ENCODE data around the gene TBC1D17.
A peak's percentile ranks its signal among the peaks of the same experiment; 100 is the strongest.

The TBC1D17 gene

GRCh38 chr19:49848938-49849337, 28.6 kb upstream of the TBC1D17 start:
- DNase-seq (ENCODE audit: low read depth), result no peak

GRCh38 chr19:49849433-49850220, 27.9 kb upstream of the TBC1D17 start:
- DNase-seq (ENCODE audit: low read depth), result no peak

GRCh38 chr19:49850221-49850486, 27.3 kb upstream of the TBC1D17 start:
- no peak for DNase-seq (ENCODE audit: low read depth)

DNA sequence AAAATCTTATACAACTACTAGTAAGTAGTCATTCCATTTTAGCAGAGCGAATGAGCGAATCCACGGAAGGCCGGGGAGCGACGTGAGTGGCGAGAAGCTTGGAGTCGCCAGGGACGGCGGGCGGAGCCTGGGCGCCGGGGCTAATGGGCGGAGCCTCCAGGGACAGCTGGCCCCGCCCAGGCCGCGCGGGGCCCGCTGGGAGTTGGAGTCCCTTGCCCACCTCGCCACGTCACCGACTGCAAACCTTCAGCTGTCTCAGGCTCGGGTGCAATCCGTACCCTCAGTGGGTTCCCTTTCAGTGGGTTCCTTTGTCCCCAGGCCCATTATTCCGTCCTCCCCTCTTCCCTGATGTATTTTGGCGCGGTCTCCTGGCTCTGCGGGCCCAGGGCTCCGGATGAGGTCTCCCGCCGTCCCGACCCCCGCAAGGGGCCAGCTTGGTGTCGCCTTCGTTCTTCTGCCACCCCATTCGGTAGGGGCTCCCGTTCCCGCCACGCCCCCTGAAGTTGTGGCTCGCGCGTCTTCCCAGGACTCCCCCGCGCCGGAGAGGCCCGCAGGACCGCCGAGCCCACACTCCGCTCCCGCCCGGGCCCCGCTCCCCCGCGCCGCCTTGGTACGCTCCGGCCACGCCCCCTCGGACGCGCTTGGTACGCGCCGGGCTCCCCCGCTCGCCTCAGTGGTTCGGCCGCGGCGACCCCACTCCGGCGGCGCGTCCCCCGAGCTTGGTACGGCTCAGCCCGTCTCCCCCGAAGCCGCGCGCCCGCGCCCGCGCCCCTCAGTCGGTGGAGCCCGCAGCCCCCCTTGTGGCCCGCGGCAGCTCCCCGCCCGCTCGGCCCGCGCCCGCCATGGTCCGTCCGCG, 26.8 kb upstream of the TBC1D17 start, which contains the start of gene PTOV1:
Gene PTOV1 (plus strand): TSS at position 673 of the 856 bp plus-strand sequence.
- peak; percentile 78 for DNase-seq (ENCODE audit: low read depth)

GRCh38 chr19:49851456-49852259, 25.8 kb upstream of the TBC1D17 start:
- no peak for DNase-seq (ENCODE audit: low read depth)

GRCh38 chr19:49852631-49853126, 24.8 kb upstream of the TBC1D17 start:
- no peak for DNase-seq (ENCODE audit: low read depth)

- DNase-seq (ENCODE audit: low read depth), result no peak
Measured at GRCh38 chr19:49853852-49854377, 23.6 kb upstream of the TBC1D17 start.

DNA sequence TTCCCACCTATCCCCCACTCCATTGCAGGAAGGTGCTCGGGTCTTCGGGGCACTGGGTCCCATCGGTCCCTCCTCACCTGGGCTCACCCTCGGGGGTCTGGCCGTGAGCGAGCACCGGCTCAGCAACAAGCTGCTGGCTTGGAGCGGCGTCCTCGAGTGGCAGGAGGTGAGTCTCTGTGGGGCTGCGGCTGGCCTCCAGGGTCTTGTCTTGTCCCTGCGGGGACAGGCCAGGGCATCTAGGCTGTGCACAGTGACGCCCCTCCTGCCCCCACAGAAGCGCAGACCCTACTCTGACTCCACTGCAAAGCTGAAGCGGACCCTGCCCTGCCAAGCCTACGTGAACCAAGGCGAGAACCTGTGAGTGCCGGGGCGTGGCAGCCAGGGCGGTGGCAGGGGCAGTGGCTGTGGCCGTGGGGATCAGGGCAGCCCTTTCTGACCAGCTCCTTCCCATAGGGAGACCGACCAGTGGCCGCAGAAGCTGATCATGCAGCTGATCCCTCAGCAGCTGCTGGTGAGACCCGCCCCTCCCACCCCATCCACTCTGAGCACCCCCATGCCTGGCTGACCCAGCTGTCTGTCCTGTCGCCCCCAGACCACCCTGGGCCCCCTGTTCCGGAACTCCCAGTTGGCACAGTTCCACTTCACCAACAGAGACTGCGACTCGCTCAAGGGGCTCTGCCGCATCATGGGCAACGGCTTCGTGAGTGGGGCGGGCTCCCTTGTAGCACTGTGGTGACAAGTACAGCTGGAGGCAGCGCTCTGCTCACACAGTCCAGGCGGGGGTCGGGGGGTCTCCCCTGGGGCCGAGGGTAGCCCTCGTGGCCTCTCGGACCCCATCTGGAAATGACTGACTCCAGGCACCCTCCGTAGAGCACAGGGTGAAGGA, 22.9 kb upstream of the TBC1D17 start:
- DNase-seq (ENCODE audit: low read depth), result no peak

- no peak for DNase-seq (ENCODE audit: low read depth)
Measured at GRCh38 chr19:49855277-49855675, 22.2 kb upstream of the TBC1D17 start.

- DNase-seq (ENCODE audit: low read depth), result no peak
Measured at GRCh38 chr19:49855676-49856573, 21.6 kb upstream of the TBC1D17 start.

DNA sequence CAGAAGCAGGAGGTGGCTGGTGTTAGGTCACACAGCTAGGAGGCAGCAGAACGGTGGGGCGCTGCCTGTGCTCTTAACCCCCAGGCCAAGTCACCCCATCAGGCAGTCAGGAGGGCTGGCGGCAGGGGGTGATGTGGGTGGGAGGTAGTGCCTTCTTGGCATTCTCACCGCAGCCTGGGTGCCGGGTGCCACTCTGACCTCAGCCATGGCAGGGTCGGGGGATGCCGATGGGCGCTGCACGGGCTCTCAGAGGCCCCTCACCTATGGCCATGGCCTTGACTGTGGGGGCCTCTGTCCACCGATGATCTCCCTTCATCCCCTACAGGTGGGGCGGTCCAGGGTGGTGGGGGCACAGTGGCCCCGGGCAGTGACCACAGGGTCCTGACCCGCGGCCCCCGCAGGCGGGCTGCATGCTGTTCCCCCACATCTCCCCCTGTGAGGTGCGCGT, 20.9 kb upstream of the TBC1D17 start:
- DNase-seq (ENCODE audit: low read depth), result no peak

GRCh38 chr19:49857061-49857837, 20.3 kb upstream of the TBC1D17 start:
- no peak for DNase-seq (ENCODE audit: low read depth)

DNA sequence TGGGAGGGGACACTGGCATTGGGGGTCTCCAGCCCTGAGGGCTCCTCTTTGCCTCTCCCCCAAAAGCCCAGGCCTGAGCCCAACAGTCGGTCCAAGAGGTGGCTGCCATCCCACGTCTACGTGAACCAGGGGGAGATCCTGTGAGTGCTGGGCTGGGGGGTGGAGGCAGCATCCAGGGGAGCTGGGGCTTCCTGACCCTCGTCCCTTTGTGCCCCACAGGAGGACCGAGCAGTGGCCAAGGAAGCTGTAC, 19.7 kb upstream of the TBC1D17 start:
- DNase-seq (ENCODE audit: low read depth), result no peak

GRCh38 chr19:49858088-49858985, 19.2 kb upstream of the TBC1D17 start:
- DNase-seq (ENCODE audit: low read depth), result no peak

DNA sequence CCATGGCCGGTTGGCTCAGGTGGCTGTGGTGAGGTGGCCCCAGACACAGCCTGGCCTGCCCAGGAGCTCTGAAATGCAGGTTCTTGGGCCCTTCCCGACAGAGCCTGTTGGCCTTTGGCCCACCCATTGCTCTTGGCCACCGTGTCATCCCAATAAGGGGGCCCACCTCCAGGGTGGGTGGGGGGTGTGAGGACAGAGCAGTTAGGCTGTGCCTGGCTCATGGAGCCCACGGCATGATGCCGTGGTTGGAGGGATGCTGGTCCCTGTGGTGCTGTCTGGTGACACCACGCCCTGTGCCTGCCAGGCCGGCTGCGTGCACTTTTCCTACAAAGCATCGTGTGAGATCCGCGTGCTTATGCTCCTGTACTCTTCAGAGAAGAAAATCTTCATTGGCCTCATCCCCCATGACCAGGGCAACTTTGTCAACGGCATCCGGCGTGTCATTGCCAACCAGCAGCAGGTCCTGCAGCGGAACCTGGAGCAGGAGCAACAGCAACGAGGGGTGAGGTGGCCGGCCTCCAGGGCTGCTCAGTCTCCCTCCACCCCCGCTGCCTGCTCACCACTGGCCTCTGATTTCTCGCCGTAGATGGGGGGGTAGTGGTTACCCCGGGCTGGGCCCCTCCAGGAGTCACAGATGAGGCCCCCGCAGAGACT, 17.7 kb upstream of the TBC1D17 start:
- no peak for DNase-seq (ENCODE audit: low read depth)

DNA sequence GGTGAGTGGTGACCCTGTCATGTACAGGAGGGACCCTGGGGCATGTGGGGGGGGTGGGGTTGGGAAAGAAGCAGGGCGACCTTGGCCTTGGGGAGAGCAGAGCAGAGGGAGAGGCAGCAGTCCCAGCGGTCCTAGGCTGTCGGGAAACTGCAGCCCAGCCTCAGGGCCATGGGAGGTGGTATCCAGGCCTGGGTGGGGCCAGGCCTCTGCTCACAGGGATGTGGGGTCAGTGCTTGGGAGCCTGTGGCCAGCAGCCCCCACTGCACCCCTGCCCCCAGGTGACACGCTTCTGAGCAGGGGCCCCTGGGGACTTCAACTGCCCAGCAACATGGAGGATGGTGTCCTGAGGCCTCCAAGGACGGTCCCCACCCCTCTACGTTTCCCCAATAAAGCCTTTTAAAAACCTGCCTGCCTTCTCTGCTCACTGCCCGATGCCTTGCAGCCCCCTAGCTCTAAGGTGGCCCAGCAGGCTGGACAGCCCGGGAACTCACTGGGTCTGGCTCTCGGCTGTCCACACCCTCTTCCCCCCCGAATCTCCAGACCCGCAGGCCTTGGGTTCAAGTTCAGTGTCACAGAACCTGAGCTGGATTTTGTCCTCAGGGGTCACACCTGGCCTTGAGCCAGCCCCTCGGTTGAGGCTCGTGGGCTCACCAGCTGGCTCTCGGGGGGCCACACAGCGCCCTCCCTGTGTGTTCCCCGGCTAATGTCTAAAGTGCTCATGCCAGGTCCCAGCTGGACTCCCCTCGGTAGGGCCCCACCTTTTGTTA, 17.0 kb upstream of the TBC1D17 start:
- DNase-seq (ENCODE audit: low read depth), result no peak

DNA sequence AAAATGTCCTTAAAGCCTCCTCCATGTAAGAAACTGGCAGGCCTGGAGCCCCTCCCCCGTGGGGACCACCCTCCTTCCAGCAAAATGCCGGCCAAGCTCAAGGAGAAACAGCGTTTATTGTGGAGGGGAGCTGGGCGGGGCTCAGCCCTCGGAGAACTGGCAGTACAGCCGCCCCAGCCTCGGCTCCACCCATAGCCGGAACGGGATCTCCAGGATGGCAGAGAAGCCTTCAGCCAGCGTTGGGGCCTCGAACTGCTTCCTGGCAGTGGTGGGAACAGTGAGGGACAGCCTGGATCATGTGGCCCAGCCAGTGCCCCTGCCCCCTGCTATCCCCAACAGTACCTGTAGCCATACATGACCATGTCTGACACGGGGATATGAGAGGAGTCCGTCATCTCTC, 16.4 kb upstream of the TBC1D17 start:
- DNase-seq (ENCODE audit: low read depth), result no peak
